Breast epithelium (tissue), 3 donors: ENCODE measurements around the gene SNX13.

ENCODE experiments used
- CTCF ChIP-seq, 3 donors: fragments of 450-650 bp; IDR thresholded peaks; one replicate each; pipeline ENCODE4 v1.5.1; 2016 to 2017; ENCODE audit warnings: antibody characterized with exemption in 3 of 3, mild to moderate bottlenecking in 3 of 3, moderate library complexity in 3 of 3
- POLR2A ChIP-seq: fragments of 450-650 bp; IDR thresholded peaks from one replicate; pipeline ENCODE4 v1.6.1; 2016; ENCODE audit warnings: antibody characterized with exemption, mild to moderate bottlenecking, moderate library complexity

DNA sequence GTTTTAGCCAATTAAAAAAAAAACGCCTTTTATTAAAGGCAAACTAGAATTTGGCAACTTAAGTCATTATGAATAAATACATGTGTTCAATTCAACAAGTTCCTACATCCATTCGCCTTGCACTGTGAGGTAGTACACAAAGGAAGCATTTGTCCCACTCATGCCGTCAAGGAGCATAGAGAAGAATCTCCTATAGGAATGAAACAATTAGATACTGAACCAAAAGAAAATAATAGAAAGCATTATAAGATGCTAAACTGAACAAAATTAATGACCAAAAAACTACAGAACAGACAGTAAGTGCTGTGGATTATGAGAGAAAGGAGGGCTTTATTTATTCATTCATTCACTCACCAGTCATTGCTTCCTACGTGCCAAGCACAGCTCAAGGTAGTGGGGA, 42.2 kb downstream of the SNX13 start:
- TF ChIP-seq CTCF (IDR thresholded peaks at IDR 0.05) = no peak
- TF ChIP-seq POLR2A = no peak
